ENCODE data around the gene DNAJC11.
A peak's percentile ranks its signal among the peaks of the same experiment; 100 is the strongest.
"Not testable (repeated sequence)": the region's sequence is repeated elsewhere in the genome, so short reads cannot be mapped to it uniquely, and the experiment has no call there.

The DNAJC11 gene

DNA sequence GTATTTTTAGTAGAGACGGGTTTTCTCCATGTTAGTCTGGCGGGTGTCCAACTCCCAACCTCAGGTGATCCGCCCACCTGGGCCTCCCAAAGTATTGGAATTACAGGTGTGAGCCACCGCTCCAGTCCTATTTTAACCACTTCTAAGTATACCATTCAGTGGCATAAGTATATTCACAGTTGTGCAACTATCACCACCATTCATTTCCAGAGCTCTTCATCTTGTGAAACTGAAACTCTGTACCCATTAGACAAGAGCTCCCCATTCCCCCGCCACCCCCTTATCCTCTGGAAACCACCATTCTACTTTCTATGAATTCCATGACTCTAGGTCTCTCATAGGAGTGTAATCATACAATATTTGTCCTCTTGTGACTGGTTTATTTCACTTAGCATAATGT, 43.5 kb upstream of the DNAJC11 start:
- no peak for DNase-seq (ENCODE audit: low read depth in 1 of 2, low spot score in 1 of 2)
- Histone ChIP-seq H3K27me3 (ENCODE audit: insufficient read depth, poor library complexity, severe bottlenecking) (no peaks in the 10 kb centered on the region), H3K4me3 (replicated peaks; ENCODE audit: insufficient read depth, low read length) (no peak overlapping the region), H3K27ac (replicated peaks) (0 out of 2 replicates have a peak overlapping the region, but pooled peaks have one; percentile 4)
- no peak for TF ChIP-seq POLR2AphosphoS5 (IDR thresholded peaks at IDR 0.05; ENCODE audit: low read depth)
- TF ChIP-seq, protein P1, sequence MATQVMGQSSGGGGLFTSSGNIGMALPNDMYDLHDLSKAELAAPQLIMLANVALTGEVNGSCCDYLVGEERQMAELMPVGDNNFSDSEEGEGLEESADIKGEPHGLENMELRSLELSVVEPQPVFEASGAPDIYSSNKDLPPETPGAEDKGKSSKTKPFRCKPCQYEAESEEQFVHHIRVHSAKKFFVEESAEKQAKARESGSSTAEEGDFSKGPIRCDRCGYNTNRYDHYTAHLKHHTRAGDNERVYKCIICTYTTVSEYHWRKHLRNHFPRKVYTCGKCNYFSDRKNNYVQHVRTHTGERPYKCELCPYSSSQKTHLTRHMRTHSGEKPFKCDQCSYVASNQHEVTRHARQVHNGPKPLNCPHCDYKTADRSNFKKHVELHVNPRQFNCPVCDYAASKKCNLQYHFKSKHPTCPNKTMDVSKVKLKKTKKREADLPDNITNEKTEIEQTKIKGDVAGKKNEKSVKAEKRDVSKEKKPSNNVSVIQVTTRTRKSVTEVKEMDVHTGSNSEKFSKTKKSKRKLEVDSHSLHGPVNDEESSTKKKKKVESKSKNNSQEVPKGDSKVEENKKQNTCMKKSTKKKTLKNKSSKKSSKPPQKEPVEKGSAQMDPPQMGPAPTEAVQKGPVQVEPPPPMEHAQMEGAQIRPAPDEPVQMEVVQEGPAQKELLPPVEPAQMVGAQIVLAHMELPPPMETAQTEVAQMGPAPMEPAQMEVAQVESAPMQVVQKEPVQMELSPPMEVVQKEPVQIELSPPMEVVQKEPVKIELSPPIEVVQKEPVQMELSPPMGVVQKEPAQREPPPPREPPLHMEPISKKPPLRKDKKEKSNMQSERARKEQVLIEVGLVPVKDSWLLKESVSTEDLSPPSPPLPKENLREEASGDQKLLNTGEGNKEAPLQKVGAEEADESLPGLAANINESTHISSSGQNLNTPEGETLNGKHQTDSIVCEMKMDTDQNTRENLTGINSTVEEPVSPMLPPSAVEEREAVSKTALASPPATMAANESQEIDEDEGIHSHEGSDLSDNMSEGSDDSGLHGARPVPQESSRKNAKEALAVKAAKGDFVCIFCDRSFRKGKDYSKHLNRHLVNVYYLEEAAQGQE (IDR thresholded peaks at IDR 0.05; ENCODE audit: insufficient replicate concordance, low read depth) = no peak
- TF ChIP-seq SPI1 (IDR thresholded peaks at IDR 0.05; ENCODE audit: borderline replicate concordance, low read depth) = no peak
- TF ChIP-seq GABPA (IDR thresholded peaks at IDR 0.05; ENCODE audit: low read depth) = no peak
- TF ChIP-seq, protein P2, sequence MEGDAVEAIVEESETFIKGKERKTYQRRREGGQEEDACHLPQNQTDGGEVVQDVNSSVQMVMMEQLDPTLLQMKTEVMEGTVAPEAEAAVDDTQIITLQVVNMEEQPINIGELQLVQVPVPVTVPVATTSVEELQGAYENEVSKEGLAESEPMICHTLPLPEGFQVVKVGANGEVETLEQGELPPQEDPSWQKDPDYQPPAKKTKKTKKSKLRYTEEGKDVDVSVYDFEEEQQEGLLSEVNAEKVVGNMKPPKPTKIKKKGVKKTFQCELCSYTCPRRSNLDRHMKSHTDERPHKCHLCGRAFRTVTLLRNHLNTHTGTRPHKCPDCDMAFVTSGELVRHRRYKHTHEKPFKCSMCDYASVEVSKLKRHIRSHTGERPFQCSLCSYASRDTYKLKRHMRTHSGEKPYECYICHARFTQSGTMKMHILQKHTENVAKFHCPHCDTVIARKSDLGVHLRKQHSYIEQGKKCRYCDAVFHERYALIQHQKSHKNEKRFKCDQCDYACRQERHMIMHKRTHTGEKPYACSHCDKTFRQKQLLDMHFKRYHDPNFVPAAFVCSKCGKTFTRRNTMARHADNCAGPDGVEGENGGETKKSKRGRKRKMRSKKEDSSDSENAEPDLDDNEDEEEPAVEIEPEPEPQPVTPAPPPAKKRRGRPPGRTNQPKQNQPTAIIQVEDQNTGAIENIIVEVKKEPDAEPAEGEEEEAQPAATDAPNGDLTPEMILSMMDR (IDR thresholded peaks at IDR 0.05; ENCODE audit: insufficient read depth, low read length) = no peak

DNA sequence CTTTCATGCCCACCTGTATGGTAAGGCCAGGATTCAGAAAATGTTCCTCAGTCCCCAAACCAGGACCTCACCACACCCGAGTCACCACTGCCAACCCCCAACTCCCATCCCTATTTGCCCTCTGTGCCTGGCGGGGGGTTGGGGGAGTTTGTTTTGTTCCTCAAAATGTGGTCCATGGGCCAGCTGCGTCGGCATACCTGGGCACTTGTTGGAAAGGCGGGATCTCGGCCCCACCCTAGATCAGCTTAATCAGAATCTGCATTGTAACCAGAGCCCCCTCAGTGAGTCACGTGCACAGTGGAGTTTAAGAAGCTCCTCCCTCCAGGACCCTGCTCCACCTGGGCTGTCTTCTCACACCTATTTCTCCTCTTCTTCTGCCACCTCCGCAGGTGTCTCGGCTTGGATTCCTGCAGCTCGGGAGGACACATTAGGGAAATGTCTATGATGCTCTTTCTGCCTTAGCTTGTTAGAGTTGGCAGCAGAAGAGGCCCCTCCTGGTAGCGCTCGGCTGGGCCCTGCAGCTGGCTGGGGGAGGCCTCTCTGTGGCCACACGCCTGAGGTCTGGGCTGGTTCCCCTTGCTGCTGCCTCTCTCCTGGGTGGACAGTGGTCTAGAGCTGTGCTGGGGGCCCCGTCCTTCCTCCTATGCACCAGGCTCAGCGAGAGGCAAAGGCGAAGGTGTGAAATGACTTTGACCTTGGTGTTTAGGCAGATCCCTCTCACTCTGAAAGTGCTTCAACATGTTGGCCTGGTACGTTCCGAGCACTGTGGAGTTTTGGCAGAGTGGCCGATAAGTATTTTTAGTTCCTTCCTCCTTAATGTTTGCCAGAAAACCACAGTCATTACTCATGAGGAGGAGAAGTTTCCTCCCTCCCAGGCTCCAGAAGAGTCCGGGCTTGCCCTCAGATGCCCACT, 41.8 kb upstream of the DNAJC11 start:
- Histone ChIP-seq H3K27ac (replicated peaks) (peak overlapping the region; percentile 87), H3K4me3 (replicated peaks; ENCODE audit: insufficient read depth, low read length) (peak overlapping the region; percentile 20)
- peak; percentile 51 to 87 for DNase-seq (ENCODE audit: low read depth in 1 of 2, low spot score in 1 of 2)

DNA sequence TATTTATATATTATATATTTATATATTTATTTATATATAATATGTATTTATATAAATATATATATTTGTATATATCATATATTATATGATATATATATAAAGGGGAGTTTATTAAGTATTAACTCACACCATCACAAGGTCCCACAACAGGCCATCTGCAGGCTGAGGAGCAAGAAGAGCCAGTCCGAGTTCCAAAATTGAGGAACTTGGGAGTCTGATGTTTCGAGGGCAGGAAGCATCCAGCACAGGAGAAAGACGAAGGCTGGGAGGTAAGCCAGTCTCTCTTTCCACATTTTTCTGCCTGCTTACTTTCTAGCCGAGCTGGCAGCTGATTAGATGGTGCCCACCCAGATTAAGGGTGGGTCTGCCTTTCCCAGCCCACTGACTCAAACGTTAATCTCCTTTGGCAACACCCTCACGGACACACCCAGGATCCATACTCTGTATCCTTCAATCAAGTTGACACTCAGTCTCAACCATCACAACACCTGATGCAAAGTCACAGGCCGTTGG, 41.1 kb upstream of the DNAJC11 start:
- H3K4me3 ChIP-seq (replicated peaks; ENCODE audit: insufficient read depth, low read length) = peak overlapping the region; percentile 20
- H3K27ac ChIP-seq (replicated peaks) = peak overlapping the region; percentile 87
- DNase-seq (ENCODE audit: low read depth in 1 of 2, low spot score in 1 of 2) = peak in 1 of 2 experiments; percentile 40
- H3K27me3 ChIP-seq (ENCODE audit: insufficient read depth, poor library complexity, severe bottlenecking) = not testable (repeated sequence)

More for the DNA sequence above, 41.8 kb upstream of the DNAJC11 start:
- peak; percentile 77 for TF ChIP-seq POLR2AphosphoS5 (IDR thresholded peaks at IDR 0.05; ENCODE audit: low read depth)
- no peak for TF ChIP-seq GABPA (IDR thresholded peaks at IDR 0.05; ENCODE audit: low read depth)
- TF ChIP-seq, protein P2 (IDR thresholded peaks at IDR 0.05; ENCODE audit: insufficient read depth, low read length) = no peak
- TF ChIP-seq, protein P1 (IDR thresholded peaks at IDR 0.05; ENCODE audit: insufficient replicate concordance, low read depth) = no peak
- peak; percentile 35; the same call in 1 of the 2 replicates for TF ChIP-seq SPI1 (IDR thresholded peaks at IDR 0.05; ENCODE audit: borderline replicate concordance, low read depth)
- H3K27me3 ChIP-seq (ENCODE audit: insufficient read depth, poor library complexity, severe bottlenecking) = no peaks in the 10 kb centered on the region

DNA sequence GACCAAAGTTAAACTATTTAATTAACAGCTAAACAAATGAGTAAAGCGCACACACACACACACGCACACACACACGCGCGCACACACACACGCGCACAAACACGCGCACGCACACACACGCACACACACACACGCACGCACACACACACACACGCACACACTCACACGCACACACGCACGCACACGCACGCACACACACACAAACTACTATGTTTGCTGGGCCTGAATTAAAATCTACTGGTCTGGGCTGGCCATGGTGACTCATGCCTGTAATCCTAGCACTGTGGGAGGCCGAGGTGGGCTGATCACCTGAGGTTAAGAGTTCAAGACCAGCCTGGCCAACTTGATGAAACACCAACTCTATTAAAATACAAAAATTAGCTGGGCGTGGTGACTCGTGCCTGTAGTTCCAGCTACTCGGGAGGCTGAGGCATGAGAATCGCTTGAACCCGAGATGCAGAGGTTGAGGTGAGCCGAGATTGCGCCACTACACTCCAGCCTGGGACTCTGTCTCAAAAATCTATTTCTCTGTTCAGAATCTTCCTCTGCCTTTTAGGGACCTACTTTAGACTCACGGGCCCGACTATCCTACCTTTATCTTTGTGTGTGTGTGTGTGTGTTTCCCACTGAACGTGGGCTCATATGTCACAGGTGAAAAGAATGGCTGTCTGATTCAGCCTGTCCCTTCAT, 37.5 kb upstream of the DNAJC11 start:
- no peak overlapping the region for H3K4me3 ChIP-seq (replicated peaks; ENCODE audit: insufficient read depth, low read length)
- H3K27me3 ChIP-seq (ENCODE audit: insufficient read depth, poor library complexity, severe bottlenecking) = no peaks in the 10 kb centered on the region
- no peak overlapping the region for H3K27ac ChIP-seq (replicated peaks)
- TF ChIP-seq, protein P1 (IDR thresholded peaks at IDR 0.05; ENCODE audit: insufficient replicate concordance, low read depth) = no peak
- TF ChIP-seq, protein P2 (IDR thresholded peaks at IDR 0.05; ENCODE audit: insufficient read depth, low read length) = no peak
- TF ChIP-seq POLR2AphosphoS5 (IDR thresholded peaks at IDR 0.05; ENCODE audit: low read depth) (no peak), SPI1 (IDR thresholded peaks at IDR 0.05; ENCODE audit: borderline replicate concordance, low read depth) (no peak), GABPA (IDR thresholded peaks at IDR 0.05; ENCODE audit: low read depth) (no peak)
- DNase-seq (ENCODE audit: low read depth in 1 of 2, low spot score in 1 of 2) = no peak

All from HL-60 (cell line).